ENCODE measurements around the gene FAM53C.

GRCh38 chr5:138340008-138340407 lies 1.9 kb downstream of the FAM53C start:
- TF ChIP-seq CTCF (IDR thresholded peaks at IDR 0.05; ENCODE audit: insufficient read depth, low read length, poor library complexity, severe bottlenecking), result no peak
- no peak for TF ChIP-seq EZH2phosphoT487 (conservative IDR thresholded peaks at IDR 0.05; ENCODE audit: low read length)

All from SU-DHL-6 (cell line).